WERI-Rb-1 (cell line): ENCODE results near the gene PHPT1.
"Not testable (repeated sequence)": the region's sequence is repeated elsewhere in the genome, so short reads cannot be mapped to it uniquely, and the experiment has no call there.

Experiments used
- DNase-seq: peaks from one replicate; pipeline ENCODE4 v3.0.0-alpha.2; 2020
- H3K27ac ChIP-seq: fragments of 250-450 bp; sonication (Bioruptor Pico); 2 replicates; pipeline ENCODE4 v1.5.1; 2020; ENCODE audit warnings: mild to moderate bottlenecking, moderate library complexity
- H3K27me3 ChIP-seq: fragments of 250-450 bp; sonication (Bioruptor Pico); 2 replicates; pipeline ENCODE4 v1.5.1; 2021; ENCODE audit warnings: mild to moderate bottlenecking, low read depth, moderate library complexity; ENCODE audit not compliant: insufficient read depth, severe bottlenecking
- H3K36me3 ChIP-seq: fragments of 250-450 bp; sonication (Bioruptor Pico); 2 replicates; pipeline ENCODE4 v1.5.1; 2020; ENCODE audit warnings: mild to moderate bottlenecking, moderate library complexity
- H3K4me3 ChIP-seq: 2 replicates; pipeline ENCODE4 v1.5.1; 2011; ENCODE audit warnings: low read depth, mild to moderate bottlenecking, control low read depth, low read length
- H3K9me3 ChIP-seq: fragments of 250-450 bp; sonication (Bioruptor Pico); 2 replicates; pipeline ENCODE4 v1.5.1; 2021; ENCODE audit warnings: mild to moderate bottlenecking, moderate library complexity; ENCODE audit not compliant: severe bottlenecking
- CTCF ChIP-seq: IDR thresholded peaks from 2 replicates; pipeline ENCODE4 v1.5.1; 2011; ENCODE audit warnings: low read depth, mild to moderate bottlenecking, control low read depth, inconsistent platforms, low read length

PHPT1 gene

DNA sequence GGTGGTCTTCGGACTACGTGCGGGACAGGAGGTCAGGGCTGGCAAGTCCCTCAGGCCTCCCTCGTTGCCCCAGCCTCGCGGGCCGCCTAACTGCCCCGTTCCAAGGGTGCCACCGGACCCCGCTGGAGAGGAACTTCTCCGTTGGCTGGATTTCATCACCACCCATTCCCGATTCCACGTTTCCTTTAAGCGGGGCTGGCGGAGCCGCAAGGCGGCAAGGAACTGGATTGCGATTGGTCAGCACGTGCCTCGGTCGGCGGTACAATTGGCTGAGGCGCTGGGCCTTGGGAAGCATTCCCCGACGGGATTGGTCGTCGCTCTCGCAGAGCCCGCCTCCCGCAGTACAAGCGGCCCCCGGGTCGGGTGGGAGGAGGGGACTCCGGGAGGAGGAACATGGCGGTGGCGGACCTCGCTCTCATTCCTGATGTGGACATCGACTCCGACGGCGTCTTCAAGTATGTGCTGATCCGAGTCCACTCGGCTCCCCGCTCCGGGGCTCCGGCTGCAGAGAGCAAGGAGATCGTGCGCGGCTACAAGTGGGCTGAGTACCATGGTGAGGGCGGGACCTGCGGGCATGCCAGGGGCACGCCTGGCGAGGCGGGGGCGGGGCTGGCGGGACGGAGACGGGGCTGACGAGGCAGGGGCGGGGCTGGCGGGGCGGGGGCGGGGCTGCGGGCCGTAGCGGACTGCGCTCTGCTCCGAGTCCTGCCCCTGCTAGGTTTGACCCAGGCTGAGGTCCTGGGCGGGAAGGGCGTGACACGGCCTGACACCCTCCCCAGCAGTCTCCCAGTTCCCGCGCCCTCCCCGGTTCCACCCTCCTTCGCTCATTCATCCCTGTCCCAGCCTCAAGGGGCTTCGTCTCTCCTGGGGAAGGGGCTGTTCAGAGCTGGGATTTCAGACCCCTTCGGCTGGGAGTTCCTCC is at the start of gene PHPT1:
Gene PHPT1 (plus strand): TSS at position 372 of the 922 bp plus-strand sequence. CDS start 22 bp downstream, at position 394.
- H3K4me3 ChIP-seq, result peak within 1 kb of the TSS; percentile 72
- no peak for TF ChIP-seq CTCF
- DNase-seq, result peak; percentile 99

DNA sequence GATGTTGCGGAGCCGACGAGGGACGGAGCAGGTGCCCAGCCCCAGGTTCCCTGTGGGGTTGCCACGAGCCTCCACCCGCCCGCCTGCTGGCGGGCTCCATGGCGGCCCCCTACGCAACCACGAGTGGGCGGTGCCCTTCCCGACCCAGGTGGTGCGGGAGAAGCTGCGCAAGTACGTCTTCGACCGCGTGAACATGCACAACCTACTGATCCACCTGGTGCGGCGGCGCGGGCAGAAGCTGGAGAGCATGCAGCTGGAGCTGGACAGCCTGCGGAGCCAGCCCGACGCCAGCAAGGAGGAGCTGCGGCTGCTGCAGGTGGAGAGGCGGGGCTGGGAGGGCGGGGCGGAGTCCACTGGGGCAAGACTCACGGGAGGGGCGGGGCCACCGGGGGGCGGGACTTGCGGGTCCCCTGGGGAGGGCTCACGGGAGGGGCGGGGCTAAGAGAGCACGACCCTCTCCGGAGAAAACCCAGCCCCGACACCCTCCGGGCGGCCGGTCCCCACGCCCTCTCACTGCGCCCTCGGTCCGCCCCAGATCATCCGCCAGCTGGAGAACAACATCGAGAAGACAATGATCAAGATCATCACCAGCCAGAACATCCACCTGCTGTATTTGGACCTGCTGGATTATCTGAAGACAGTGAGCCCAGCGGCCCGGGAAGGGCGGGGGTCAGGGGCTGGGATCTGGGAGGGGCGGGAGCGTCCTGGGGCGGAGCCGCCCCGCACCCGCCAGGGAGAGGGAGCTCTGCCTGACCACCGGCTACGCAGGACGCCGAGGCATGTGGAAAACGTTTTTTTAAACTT is 49.2 kb upstream of the PHPT1 start:
- TF ChIP-seq CTCF, result no peak
- H3K4me3 ChIP-seq, result peak overlapping the region; percentile 56
- no peaks in the 10 kb centered on the region for H3K27me3 ChIP-seq
- peaks cover 15% of the 10 kb centered on the region for H3K36me3 ChIP-seq
- DNase-seq, result peak; percentile 94
- H3K27ac ChIP-seq, result peak overlapping the region; percentile 86
- H3K9me3 ChIP-seq, result no peaks in the 10 kb centered on the region

More for the DNA sequence above, at the start of gene PHPT1:
- no peaks in the 10 kb centered on the region for H3K27me3 ChIP-seq
- H3K27ac ChIP-seq, result peak within 1 kb of the TSS; percentile 98
- peaks cover 34% of the 10 kb centered on the region for H3K36me3 ChIP-seq
- H3K9me3 ChIP-seq, result no peaks in the 10 kb centered on the region

DNA sequence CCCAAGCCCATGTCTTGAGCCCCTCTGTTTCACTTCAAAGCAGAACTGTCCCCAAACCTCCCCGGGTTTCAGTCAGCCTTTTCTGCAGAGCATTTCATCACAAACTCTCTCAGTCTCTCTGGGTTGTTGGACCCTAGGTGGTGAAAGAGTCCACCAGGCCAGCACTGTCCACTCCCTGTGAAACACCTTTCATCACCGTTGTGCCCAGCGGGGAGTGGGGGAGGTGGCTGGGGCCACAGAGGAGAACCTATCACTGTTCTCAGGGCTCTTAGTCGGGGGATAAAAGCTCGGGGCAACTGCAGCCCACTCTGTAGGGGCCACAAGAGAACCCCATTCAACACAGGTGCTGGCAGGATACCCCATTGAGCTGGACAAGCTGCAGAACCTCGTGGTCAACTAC is 46.9 kb upstream of the PHPT1 start:
- H3K36me3 ChIP-seq, result peaks cover 32% of the 10 kb centered on the region
- DNase-seq, result no peak
- H3K27me3 ChIP-seq, result no peaks in the 10 kb centered on the region
- H3K27ac ChIP-seq, result peak overlapping the region; percentile 60
- H3K9me3 ChIP-seq, result no peaks in the 10 kb centered on the region
- no peak overlapping the region for H3K4me3 ChIP-seq
- no peak for TF ChIP-seq CTCF

DNA sequence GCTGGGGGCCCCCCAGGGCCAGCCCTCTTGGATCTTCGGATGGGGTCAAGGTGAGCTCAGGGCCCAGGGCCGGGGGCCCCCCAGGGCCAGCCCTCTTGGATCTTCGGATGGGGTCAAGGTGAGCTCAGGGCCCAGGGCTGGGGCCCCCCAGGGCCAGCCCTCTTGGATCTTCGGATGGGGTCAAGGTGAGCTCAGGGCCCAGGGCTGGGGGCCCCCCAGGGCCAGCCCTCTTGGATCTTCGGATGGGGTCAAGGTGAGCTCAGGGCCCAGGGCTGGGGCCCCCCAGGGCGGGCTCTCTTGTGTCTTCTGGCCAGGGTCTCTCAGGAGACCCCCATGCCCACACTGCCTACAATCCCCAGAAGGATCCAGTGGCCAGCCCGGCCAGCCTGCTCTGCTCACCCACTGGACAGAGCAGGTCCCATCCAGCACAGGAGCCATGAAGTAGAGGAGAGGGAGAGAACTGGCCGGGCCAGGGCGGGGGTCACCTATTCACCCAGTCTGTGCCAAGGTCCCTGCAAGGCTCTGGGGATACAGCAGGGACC is 46.1 kb upstream of the PHPT1 start:
- Histone ChIP-seq H3K36me3 (peaks cover 33% of the 10 kb centered on the region), H3K27ac (peak overlapping the region; percentile 90)
- DNase-seq, H3K9me3 ChIP-seq, H3K4me3 ChIP-seq, H3K27me3 ChIP-seq: not testable (repeated sequence)

- peak; percentile 93 for DNase-seq
- Histone ChIP-seq H3K4me3 (no peak overlapping the region), H3K36me3 (peaks cover 39% of the 10 kb centered on the region), H3K9me3 (no peaks in the 10 kb centered on the region), H3K27ac (peak overlapping the region; percentile 90), H3K27me3 (no peaks in the 10 kb centered on the region)
- no peak for TF ChIP-seq CTCF
Observed at GRCh38 chr9:136803551-136804508, 45.4 kb upstream of the PHPT1 start.
